GM12864 (cell line): ENCODE data around the gene CASP9.

Source experiments
- DNase-seq: peaks from one replicate; pipeline ENCODE4 v3.0.0-alpha.2; 2011; ENCODE audit warnings: low read depth
- H3K4me3 ChIP-seq: 2 replicates; pipeline ENCODE4 v1.5.1; 2011; ENCODE audit warnings: mild to moderate bottlenecking, low read depth, low read length, control low read depth
- TF ChIP-seq, protein P1 (sequence below): IDR thresholded peaks from 2 replicates; pipeline ENCODE4 v1.5.1; 2011; ENCODE audit warnings: low read depth, mild to moderate bottlenecking, moderate library complexity, low read length, control low read depth, inconsistent platforms; ENCODE audit errors: missing control alignments

Gene CASP9

DNA sequence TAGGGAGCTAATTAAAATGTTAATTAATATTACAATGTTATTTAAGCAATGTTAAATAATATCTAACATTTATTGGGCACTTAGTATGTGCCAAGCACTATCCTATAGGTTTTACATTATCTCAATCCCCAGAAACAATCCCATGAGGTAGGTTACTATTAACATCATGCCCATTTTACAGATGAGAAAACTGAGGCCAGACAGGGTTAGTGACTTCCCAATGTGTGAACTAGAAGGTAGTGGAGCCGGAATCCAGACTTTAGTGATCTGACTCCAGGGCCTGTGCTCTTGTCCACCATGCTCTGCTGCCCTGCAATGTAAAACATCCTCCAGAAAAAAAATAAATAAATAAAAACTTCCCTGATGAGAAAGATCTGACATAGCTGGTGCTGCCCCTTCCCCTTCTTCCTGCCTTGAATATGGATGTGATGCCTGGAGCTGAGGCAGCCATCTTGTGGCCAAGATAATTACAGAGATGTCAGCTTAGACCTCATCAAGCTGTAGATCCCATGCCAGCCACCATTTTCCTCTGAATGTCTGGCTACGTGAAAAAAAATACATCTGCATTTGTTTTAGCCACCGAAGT, 75.0 kb downstream of the CASP9 start:
- no peak for DNase-seq
- H3K4me3 ChIP-seq = no peak overlapping the region
- TF ChIP-seq, protein P1, sequence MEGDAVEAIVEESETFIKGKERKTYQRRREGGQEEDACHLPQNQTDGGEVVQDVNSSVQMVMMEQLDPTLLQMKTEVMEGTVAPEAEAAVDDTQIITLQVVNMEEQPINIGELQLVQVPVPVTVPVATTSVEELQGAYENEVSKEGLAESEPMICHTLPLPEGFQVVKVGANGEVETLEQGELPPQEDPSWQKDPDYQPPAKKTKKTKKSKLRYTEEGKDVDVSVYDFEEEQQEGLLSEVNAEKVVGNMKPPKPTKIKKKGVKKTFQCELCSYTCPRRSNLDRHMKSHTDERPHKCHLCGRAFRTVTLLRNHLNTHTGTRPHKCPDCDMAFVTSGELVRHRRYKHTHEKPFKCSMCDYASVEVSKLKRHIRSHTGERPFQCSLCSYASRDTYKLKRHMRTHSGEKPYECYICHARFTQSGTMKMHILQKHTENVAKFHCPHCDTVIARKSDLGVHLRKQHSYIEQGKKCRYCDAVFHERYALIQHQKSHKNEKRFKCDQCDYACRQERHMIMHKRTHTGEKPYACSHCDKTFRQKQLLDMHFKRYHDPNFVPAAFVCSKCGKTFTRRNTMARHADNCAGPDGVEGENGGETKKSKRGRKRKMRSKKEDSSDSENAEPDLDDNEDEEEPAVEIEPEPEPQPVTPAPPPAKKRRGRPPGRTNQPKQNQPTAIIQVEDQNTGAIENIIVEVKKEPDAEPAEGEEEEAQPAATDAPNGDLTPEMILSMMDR = no peak

DNA sequence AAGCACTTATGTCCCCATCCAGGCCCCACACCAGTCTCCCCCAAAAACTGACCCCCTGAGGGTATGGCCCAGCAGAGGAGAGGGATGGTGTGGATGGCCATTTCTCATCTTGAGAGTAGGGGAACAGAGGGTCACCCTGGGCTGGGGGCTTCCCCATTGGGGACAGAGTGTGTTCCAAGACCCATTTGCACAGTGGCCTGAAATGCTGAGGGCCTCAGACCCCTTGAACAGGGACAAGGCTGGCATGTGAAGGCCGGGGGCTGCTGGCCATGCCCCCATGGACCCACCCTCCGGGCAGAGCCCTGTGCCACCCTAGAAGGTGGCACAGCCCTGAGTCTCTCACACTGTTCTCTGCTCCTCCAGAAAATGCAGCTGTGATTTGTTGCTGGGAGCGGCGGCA, 77.8 kb downstream of the CASP9 start:
- DNase-seq = no peak
- H3K4me3 ChIP-seq = no peak overlapping the region
- TF ChIP-seq, protein P1 = no peak

DNA sequence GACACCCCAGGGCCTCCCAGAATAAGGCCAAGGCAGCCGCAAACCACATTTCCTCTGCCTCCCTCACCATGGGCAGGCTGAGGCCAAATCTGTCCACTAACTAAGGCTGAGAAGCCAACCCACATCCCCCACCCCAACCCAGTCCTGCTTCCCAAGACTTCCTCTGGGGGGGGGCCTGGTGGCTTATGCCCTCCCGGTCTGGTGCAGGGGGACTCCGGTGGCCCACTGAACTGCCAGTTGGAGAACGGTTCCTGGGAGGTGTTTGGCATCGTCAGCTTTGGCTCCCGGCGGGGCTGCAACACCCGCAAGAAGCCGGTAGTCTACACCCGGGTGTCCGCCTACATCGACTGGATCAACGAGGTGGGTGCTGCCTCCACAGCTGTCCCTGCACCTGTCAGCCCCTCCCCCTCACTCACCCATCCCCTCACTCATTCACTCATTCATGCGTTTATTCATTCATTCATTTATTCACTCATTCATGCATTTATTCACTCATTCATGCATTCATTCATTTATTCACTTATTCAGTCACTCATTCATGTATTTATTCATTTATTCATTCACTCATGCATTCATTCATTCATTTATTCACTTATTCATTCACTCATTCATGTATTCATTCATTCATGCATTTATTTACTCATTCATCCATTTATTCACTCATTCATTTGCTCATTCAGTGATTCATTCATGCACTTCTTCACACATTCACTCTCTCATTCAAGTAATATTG, 78.5 kb downstream of the CASP9 start:
- no peak for DNase-seq
- H3K4me3 ChIP-seq = no peak overlapping the region
- TF ChIP-seq, protein P1 = no peak

DNA sequence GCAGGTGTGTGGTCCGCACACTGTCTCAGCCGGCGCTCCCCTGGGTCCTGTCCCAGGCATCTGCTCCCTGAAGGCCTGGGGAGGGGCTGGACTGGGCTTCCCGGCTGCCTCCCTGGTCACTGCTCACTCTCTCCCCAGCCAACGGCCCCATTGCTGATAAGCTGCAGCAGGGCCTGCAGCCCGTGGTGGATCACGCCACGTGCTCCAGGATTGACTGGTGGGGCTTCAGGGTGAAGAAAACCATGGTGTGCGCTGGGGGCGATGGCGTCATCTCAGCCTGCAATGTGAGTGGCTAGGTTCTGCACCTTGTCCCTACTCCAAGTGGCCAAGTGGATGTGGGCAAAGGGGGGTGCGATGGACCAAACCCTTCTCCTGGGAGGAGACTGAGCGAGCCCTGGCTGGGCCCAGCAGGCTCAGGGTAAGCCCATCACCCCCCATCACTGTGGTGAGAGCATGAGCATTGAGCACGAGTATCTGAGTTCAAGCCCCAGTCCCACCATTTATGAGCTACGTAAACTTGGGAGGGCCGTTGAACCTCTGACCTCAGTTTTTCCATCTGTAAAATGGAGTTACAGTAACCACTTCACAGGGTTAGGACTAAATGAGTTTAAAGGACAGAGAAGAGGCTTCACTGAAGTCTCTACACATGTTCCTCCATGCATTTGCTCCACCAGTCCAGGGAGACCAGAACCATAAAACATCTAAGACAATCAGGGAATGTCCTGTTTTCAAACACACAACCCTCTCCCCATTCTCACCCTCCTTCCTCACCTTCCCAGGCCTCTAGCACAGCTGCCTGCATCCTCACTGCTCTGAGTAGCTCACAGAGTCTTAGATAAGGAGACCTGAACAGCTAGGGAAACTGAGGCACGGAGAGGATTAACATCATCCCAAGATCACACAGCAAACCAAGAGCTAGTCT, 79.3 kb downstream of the CASP9 start:
- no peak for DNase-seq
- TF ChIP-seq, protein P1 = no peak
- no peak overlapping the region for H3K4me3 ChIP-seq

DNA sequence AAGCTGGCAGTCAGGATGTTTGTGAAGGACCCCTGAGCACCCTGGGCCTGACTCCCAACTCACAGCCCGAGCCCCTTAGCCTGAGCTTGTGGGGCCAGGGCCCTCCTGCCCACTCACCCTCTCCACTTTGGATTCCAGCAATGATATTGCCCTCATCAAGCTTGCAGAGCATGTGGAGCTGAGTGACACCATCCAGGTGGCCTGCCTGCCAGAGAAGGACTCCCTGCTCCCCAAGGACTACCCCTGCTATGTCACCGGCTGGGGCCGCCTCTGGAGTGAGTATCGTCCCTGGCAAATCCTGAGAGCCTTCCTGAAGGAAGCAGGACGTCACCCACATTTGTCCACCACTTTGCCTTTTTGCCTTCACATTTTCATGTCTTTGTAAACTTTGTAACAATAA, 80.7 kb downstream of the CASP9 start:
- TF ChIP-seq, protein P1 = no peak

DNA sequence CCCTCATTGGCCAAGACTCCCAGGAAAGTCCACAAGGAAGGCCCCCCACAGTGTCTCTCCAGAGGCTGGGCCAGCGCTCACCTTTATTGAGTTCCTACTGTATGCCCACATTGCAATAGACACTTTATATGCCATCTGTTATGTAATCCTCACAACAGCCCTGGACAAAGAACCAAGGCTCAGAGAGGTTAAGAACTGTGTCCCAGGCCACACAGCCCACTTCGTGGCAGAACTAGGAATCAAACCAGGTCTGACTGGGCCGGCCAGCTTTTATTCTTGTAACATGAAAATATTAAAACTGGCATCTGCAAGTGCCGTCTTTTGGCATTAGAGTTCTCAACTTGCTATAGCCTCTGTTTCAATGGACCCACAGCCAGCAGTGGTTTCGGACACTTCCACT, 81.3 kb downstream of the CASP9 start:
- TF ChIP-seq, protein P1 = no peak
- no peak overlapping the region for H3K4me3 ChIP-seq
- no peak for DNase-seq

More for the DNA sequence above, 80.7 kb downstream of the CASP9 start:
- DNase-seq = no peak
- no peak overlapping the region for H3K4me3 ChIP-seq
